ENCODE data around the gene SRSF9. TPM values are rescaled to one million over a fixed set of nuclear protein-coding genes. Genes with fewer than 3 reads are reported as not detected.

The SRSF9 gene
- total RNA-seq, 2 donors from 2014 or later: 98.7 to 131 TPM

GRCh38 chr12:120425797-120426196 is 43.8 kb downstream of the SRSF9 start:
- no peaks in the 10 kb centered on the region for H3K36me3 ChIP-seq
- TF ChIP-seq POLR2A (IDR thresholded peaks at IDR 0.05): no peak
- TF ChIP-seq CTCF (IDR thresholded peaks at IDR 0.05): no peak
- TF ChIP-seq POLR2AphosphoS5 (IDR thresholded peaks at IDR 0.05): no peak
- H3K4me1 ChIP-seq (replicated peaks): no peaks in the 10 kb centered on the region
- H3K27ac ChIP-seq: no peak overlapping the region
- no peak overlapping the region for H3K4me3 ChIP-seq
- intact Hi-C loops (cut with DNase I): no loop called here
- no peak for DNase-seq (ENCODE audit: low spot score)
- no peaks in the 10 kb centered on the region for H3K9me3 ChIP-seq
- WGBS: 82% methylated on average over 3 of the region's 3 CpGs
- no peaks in the 10 kb centered on the region for H3K27me3 ChIP-seq (replicated peaks; ENCODE audit: insufficient read depth)

GRCh38 chr12:120422892-120423456 is 46.6 kb downstream of the SRSF9 start:
- Histone ChIP-seq H3K36me3 (no peaks in the 10 kb centered on the region), H3K4me3 (no peak overlapping the region), H3K27me3 (replicated peaks; ENCODE audit: insufficient read depth) (no peaks in the 10 kb centered on the region), H3K9me3 (no peaks in the 10 kb centered on the region), H3K27ac (no peak overlapping the region), H3K4me1 (replicated peaks) (no peaks in the 10 kb centered on the region)
- TF ChIP-seq POLR2AphosphoS5 (IDR thresholded peaks at IDR 0.05): no peak
- 73% methylated on average over 7 of the region's 7 CpGs for WGBS
- intact Hi-C loops (cut with DNase I): no loop called here
- DNase-seq (ENCODE audit: low spot score): no peak

- no peak overlapping the region for H3K27ac ChIP-seq
- H3K9me3 ChIP-seq: no peaks in the 10 kb centered on the region
- intact Hi-C loops (cut with DNase I): no loop called here
- no peak for TF ChIP-seq CTCF (IDR thresholded peaks at IDR 0.05)
- no peak for TF ChIP-seq POLR2AphosphoS5 (IDR thresholded peaks at IDR 0.05)
- no peak for TF ChIP-seq POLR2A (IDR thresholded peaks at IDR 0.05)
- no peak for DNase-seq (ENCODE audit: low spot score)
- WGBS: 80% methylated on average over 4 of the region's 4 CpGs
- no peaks in the 10 kb centered on the region for H3K27me3 ChIP-seq (replicated peaks; ENCODE audit: insufficient read depth)
- no peaks in the 10 kb centered on the region for H3K4me1 ChIP-seq (replicated peaks)
- H3K36me3 ChIP-seq: no peaks in the 10 kb centered on the region
- H3K4me3 ChIP-seq: no peak overlapping the region
These were observed 47.8 kb downstream of the SRSF9 start for GRCh38 chr12:120421701-120422100.

- intact Hi-C loops (cut with DNase I): no loop called here
- Histone ChIP-seq H3K27ac (no peak overlapping the region), H3K4me1 (replicated peaks) (no peaks in the 10 kb centered on the region), H3K4me3 (no peak overlapping the region), H3K9me3 (no peaks in the 10 kb centered on the region), H3K27me3 (replicated peaks; ENCODE audit: insufficient read depth) (no peaks in the 10 kb centered on the region), H3K36me3 (no peaks in the 10 kb centered on the region)
- WGBS: 55% methylated on average over 4 of the region's 4 CpGs
- DNase-seq (ENCODE audit: low spot score): no peak
- TF ChIP-seq POLR2AphosphoS5 (IDR thresholded peaks at IDR 0.05): no peak
- TF ChIP-seq POLR2A (IDR thresholded peaks at IDR 0.05): no peak
- TF ChIP-seq CTCF (IDR thresholded peaks at IDR 0.05): no peak
These were observed 51.5 kb downstream of the SRSF9 start for GRCh38 chr12:120417917-120418580.

- WGBS: 87% methylated on average over 7 of the region's 7 CpGs
- Histone ChIP-seq H3K4me3 (no peak overlapping the region), H3K9me3 (no peaks in the 10 kb centered on the region), H3K4me1 (replicated peaks) (no peaks in the 10 kb centered on the region), H3K27ac (no peak overlapping the region), H3K36me3 (no peaks in the 10 kb centered on the region), H3K27me3 (replicated peaks; ENCODE audit: insufficient read depth) (no peaks in the 10 kb centered on the region)
- intact Hi-C loops (cut with DNase I): no loop called here
- no peak for DNase-seq (ENCODE audit: low spot score)
- TF ChIP-seq POLR2A (IDR thresholded peaks at IDR 0.05): no peak
- no peak for TF ChIP-seq CTCF (IDR thresholded peaks at IDR 0.05)
- TF ChIP-seq POLR2AphosphoS5 (IDR thresholded peaks at IDR 0.05): no peak
These were observed 52.9 kb downstream of the SRSF9 start for GRCh38 chr12:120416490-120417216.
